GM19023 (cell line): ENCODE data around the gene TRRAP.
"Not testable (repeated sequence)": the region's sequence is repeated elsewhere in the genome, so short reads cannot be mapped to it uniquely, and the experiment has no call there.

ENCODE experiments used
- ATAC-seq: cut with Tn5 transposase; IDR thresholded peaks from one replicate; pipeline ENCODE4 v1.9.1; 2021; ENCODE audit warnings: mild to moderate bottlenecking, moderate library complexity; ENCODE audit not compliant: unreplicated experiment

The TRRAP gene

GRCh38 chr7:99040104-99040958 lies 162.0 kb downstream of the TRRAP start:
- ATAC-seq, result no peak

- ATAC-seq, result no peak
Observed at GRCh38 chr7:99041526-99041925, 163.2 kb downstream of the TRRAP start.

- no peak for ATAC-seq
Observed at GRCh38 chr7:99042957-99043356, 164.6 kb downstream of the TRRAP start.

GRCh38 chr7:99044858-99045257 lies 166.5 kb downstream of the TRRAP start:
- not testable (repeated sequence) for ATAC-seq

- ATAC-seq, result not testable (repeated sequence)
Observed at GRCh38 chr7:99046262-99046661, 167.9 kb downstream of the TRRAP start.

- no peak for ATAC-seq
Observed at GRCh38 chr7:99046722-99047121, 168.4 kb downstream of the TRRAP start.

- no peak for ATAC-seq
Observed at GRCh38 chr7:99047526-99048077, 169.3 kb downstream of the TRRAP start.

GRCh38 chr7:99050971-99051370 lies 172.6 kb downstream of the TRRAP start:
- no peak for ATAC-seq

- no peak for ATAC-seq
Observed at GRCh38 chr7:99054781-99055180, 176.4 kb downstream of the TRRAP start.

GRCh38 chr7:99061001-99061776 lies 182.9 kb downstream of the TRRAP start:
- no peak for ATAC-seq
